H9 (cell line): Measurements from ENCODE around the gene HHAT. TPM values are rescaled to one million over a fixed set of nuclear protein-coding genes. Genes with fewer than 3 reads are reported as not detected.
A peak's percentile ranks its signal among the peaks of the same experiment; 100 is the strongest.

Experiments
- DNase-seq: peaks from one replicate; pipeline ENCODE4 v3.0.0-alpha.2; 2017
- H2AFZ ChIP-seq: one replicate; pipeline ENCODE4 v1.6.1; 2013; ENCODE audit warnings: mild to moderate bottlenecking, low read length, control low read depth, moderate library complexity
- H2AK5ac ChIP-seq: 2 replicates; pipeline ENCODE4 v1.6.1; 2013; ENCODE audit warnings: low read length, control low read depth, mixed read lengths; ENCODE audit not compliant: insufficient read length
- H2BK120ac ChIP-seq: one replicate; pipeline ENCODE4 v1.6.1; 2013; ENCODE audit warnings: low read depth, mild to moderate bottlenecking, low read length, control low read depth, inconsistent platforms; ENCODE audit not compliant: poor library complexity, severe bottlenecking
- H2BK12ac ChIP-seq: 2 replicates; pipeline ENCODE4 v1.6.1; 2013; ENCODE audit warnings: low read length, control low read depth, mixed read lengths, low read depth; ENCODE audit not compliant: insufficient read length
- H2BK15ac ChIP-seq: 2 replicates; pipeline ENCODE4 v1.6.1; 2013; ENCODE audit warnings: low read depth, low read length, control low read depth
- H2BK20ac ChIP-seq: one replicate; pipeline ENCODE4 v1.6.1; 2013; ENCODE audit warnings: low read depth, mild to moderate bottlenecking, low read length, control low read depth, inconsistent platforms; ENCODE audit not compliant: poor library complexity, severe bottlenecking
- H2BK5ac ChIP-seq: 2 replicates; pipeline ENCODE4 v1.6.1; 2013; ENCODE audit warnings: low read length, control low read depth, mixed read lengths; ENCODE audit not compliant: insufficient read length
- H3K14ac ChIP-seq: 2 replicates; pipeline ENCODE4 v1.6.1; 2013; ENCODE audit warnings: low read length, control low read depth; ENCODE audit not compliant: insufficient read depth
- H3K18ac ChIP-seq: 2 replicates; pipeline ENCODE4 v1.6.1; 2013; ENCODE audit warnings: low read depth, mild to moderate bottlenecking, mixed read lengths, low read length, control low read depth; ENCODE audit not compliant: insufficient read length
- H3K23ac ChIP-seq: 2 replicates; pipeline ENCODE4 v1.6.1; 2013; ENCODE audit warnings: low read length, control low read depth, mixed read lengths, low read depth; ENCODE audit not compliant: insufficient read length
- H3K23me2 ChIP-seq: 2 replicates; pipeline ENCODE4 v1.6.1; 2013; ENCODE audit warnings: low read depth, mild to moderate bottlenecking, mixed read lengths, low read length, control low read depth; ENCODE audit not compliant: insufficient read length, poor library complexity, severe bottlenecking
- H3K27ac ChIP-seq: 2 replicates; pipeline ENCODE4 v1.5.1; 2013; ENCODE audit warnings: low read length, control low read depth, mixed read lengths, low read depth; ENCODE audit not compliant: insufficient read length
- H3K27me3 ChIP-seq: 2 replicates; pipeline ENCODE4 v1.6.1; 2013; ENCODE audit warnings: low read length, control low read depth, inconsistent platforms; ENCODE audit not compliant: insufficient read depth
- H3K4ac ChIP-seq: 2 replicates; pipeline ENCODE4 v1.6.1; 2013; ENCODE audit warnings: low read depth, mild to moderate bottlenecking, control low read depth, inconsistent platforms, low read length, moderate library complexity
- H3K4me1 ChIP-seq: 2 replicates; pipeline ENCODE4 v1.6.1; 2013; ENCODE audit warnings: low read length, control low read depth, inconsistent platforms; ENCODE audit not compliant: insufficient read depth
- H3K4me2 ChIP-seq: 2 replicates; pipeline ENCODE4 v1.6.1; 2013; ENCODE audit warnings: low read length, control low read depth, mixed read lengths; ENCODE audit not compliant: insufficient read length, insufficient read depth
- H3K56ac ChIP-seq: 2 replicates; pipeline ENCODE4 v1.6.1; 2013; ENCODE audit warnings: low read depth, mild to moderate bottlenecking, mixed read lengths, low read length, control low read depth; ENCODE audit not compliant: insufficient read length
- H3K79me1 ChIP-seq: 2 replicates; pipeline ENCODE4 v1.6.1; 2013; ENCODE audit warnings: low read depth, mild to moderate bottlenecking, moderate library complexity, low read length, control low read depth, inconsistent platforms; ENCODE audit not compliant: insufficient read depth, poor library complexity, severe bottlenecking
- H3K79me2 ChIP-seq: 2 replicates; pipeline ENCODE4 v1.6.1; 2013; ENCODE audit warnings: low read length, control low read depth, inconsistent platforms; ENCODE audit not compliant: insufficient read depth
- H3K9ac ChIP-seq: 2 replicates; pipeline ENCODE4 v1.6.1; 2013; ENCODE audit warnings: low read length, control low read depth, mixed read lengths; ENCODE audit not compliant: insufficient read length; ENCODE audit errors: extremely low read depth
- H3K9me3 ChIP-seq: one replicate; pipeline ENCODE4 v1.6.1; 2013; ENCODE audit warnings: low read depth, low read length, inconsistent platforms; ENCODE audit not compliant: control insufficient read depth
- H3T11ph ChIP-seq: one replicate; pipeline ENCODE4 v1.6.1; 2013; ENCODE audit warnings: mild to moderate bottlenecking, low read length, control low read depth, inconsistent platforms
- H4K20me1 ChIP-seq: one replicate; pipeline ENCODE4 v1.6.1; 2013; ENCODE audit not compliant: control insufficient read depth, insufficient read length, insufficient read depth
- H4K5ac ChIP-seq: 2 replicates; pipeline ENCODE4 v1.6.1; 2013; ENCODE audit warnings: low read depth, mild to moderate bottlenecking, mixed read lengths, low read length, control low read depth; ENCODE audit not compliant: insufficient read length
- H4K8ac ChIP-seq: replicated peaks from 2 replicates; pipeline ENCODE4 v1.6.1; 2013; ENCODE audit warnings: low read length, control low read depth, mixed read lengths, low read depth; ENCODE audit not compliant: insufficient read length
- H4K91ac ChIP-seq: 2 replicates; pipeline ENCODE4 v1.6.1; 2013; ENCODE audit warnings: low read depth, mild to moderate bottlenecking, moderate library complexity, mixed read lengths, low read length, control low read depth; ENCODE audit not compliant: insufficient read length
- H3K27ac Mint-ChIP-seq, 3 experiments: 2 replicates in 2 of 3; 3 replicates in 1 of 3; pipeline ENCODE4 v1.8.0; 2020 to 2021; ENCODE audit warnings: mixed read lengths in 3 of 3, mild to moderate bottlenecking in 1 of 3, moderate library complexity in 1 of 3
- H3K27me3 Mint-ChIP-seq: 2 replicates; pipeline ENCODE4 v1.8.0; 2021; ENCODE audit warnings: low read depth, mild to moderate bottlenecking, moderate library complexity, mixed read lengths
- H3K36me3 Mint-ChIP-seq, 3 experiments: 2 replicates in 2 of 3; 3 replicates in 1 of 3; pipeline ENCODE4 v1.8.0; 2020 to 2021; ENCODE audit warnings: low read depth in 3 of 3, mixed read lengths in 3 of 3; ENCODE audit not compliant: insufficient read depth in 1 of 3
- H3K4me1 Mint-ChIP-seq, 2 experiments: 2 replicates each; pipeline ENCODE4 v1.8.0; 2020; ENCODE audit warnings: mixed read lengths in 2 of 2
- H3K4me3 Mint-ChIP-seq, 2 experiments: 2 replicates in 1 of 2; 3 replicates in 1 of 2; pipeline ENCODE4 v1.8.0; 2020 to 2021; ENCODE audit warnings: mild to moderate bottlenecking in 2 of 2, mixed read lengths in 2 of 2, moderate library complexity in 1 of 2
- H3K9me3 Mint-ChIP-seq, 2 experiments: 2 replicates in 1 of 2; 3 replicates in 1 of 2; pipeline ENCODE4 v1.8.0; 2020; ENCODE audit warnings: mild to moderate bottlenecking in 2 of 2, mixed read lengths in 2 of 2, moderate library complexity in 1 of 2
- WGBS: extraction: QIAGEN DNeasy Blood & Tissue Kit; methylation state at CpG from one replicate; pipeline ENCODE4 v1.1.7; 2013; ENCODE audit warnings: missing lambda C conversion rate, low lambda C conversion rate, mixed read lengths; ENCODE audit not compliant: insufficient read length; ENCODE audit errors: extremely low coverage; 5-methylcytosine and 5-hydroxymethylcytosine counted together
- total RNA-seq: library from RNA; stranded (reverse); gene quantifications from 2 replicates; pipeline ENCODE4 v1.2.1, GENCODE V29; 2021
- TF ChIP-seq, protein P1 (sequence below): fragments of 200-600 bp; sonication (generic); conservative IDR thresholded peaks from 3 replicates; pipeline ENCODE4 v1.8.0; 2021; ENCODE audit warnings: antibody characterized with exemption, mild to moderate bottlenecking

HHAT gene
- total RNA-seq, 1 experiment from 2014 or later: 0.48 TPM

DNA sequence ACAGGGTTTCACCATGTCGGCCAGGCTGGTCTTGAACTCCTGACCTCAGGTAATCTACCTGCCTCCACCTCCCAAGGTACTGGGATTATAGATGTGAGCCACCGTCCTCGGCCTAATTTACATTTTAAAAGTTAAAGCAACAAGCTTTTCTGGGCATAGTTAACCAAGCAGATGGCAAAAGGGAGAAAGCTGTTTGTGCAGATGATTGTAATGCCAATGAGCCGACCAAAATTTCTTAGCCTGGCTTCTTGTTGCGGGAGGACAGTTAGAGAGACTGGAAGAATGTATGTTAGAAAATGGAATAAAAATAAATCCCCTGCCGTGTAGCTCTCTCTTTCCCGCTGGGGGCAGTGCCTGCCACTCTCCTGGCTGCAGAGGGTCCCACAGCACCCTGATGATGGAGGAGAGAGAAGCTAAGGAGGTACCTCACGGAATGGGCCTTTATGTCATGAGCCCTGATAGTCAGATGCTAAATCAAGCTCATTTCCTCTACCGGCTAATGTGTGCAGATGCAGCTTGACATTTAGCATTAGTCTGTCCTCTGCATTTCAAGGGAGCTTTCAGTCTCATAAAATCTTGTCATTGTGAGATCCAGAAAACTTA is 87.2 kb downstream of the HHAT start:
- Histone ChIP-seq H2AFZ (no peak overlapping the region), H3K4me2 (no peak overlapping the region), H2BK15ac (no peak overlapping the region), H2BK5ac (no peak overlapping the region), H2AK5ac (no peak overlapping the region), H3K23me2 (no peaks in the 10 kb centered on the region), H3K9me3 (no peaks in the 10 kb centered on the region), H2BK12ac (no peak overlapping the region), H3K27ac (no peak overlapping the region), H4K91ac (no peak overlapping the region), H3K4me1 (0 out of 2 replicates have a peak, but pooled peaks cover 5% of the 10 kb centered on the region), H2BK20ac (no peak overlapping the region), H2BK120ac (no peak overlapping the region), H3K14ac (no peak overlapping the region), H3K27me3 (no peaks in the 10 kb centered on the region), H4K20me1 (no peaks in the 10 kb centered on the region), H3K56ac (no peak overlapping the region), H4K8ac (no peak overlapping the region), H3K4ac (no peak overlapping the region), H3K79me2 (no peaks in the 10 kb centered on the region), H3K18ac (no peak overlapping the region), H3T11ph (no peak overlapping the region), H3K9ac (no peak overlapping the region), H3K79me1 (no peaks in the 10 kb centered on the region), H3K23ac (no peak overlapping the region), H4K5ac (no peak overlapping the region)
- peaks cover 10 to 22% of the 10 kb centered on the region in 2 experiments for H3K4me1 Mint-ChIP-seq
- H3K27ac Mint-ChIP-seq: peak overlapping the region in 1 of 3 experiments; percentile 58; a peak in 1 of 7 replicates
- H3K27me3 Mint-ChIP-seq: peaks cover 2% of the 10 kb centered on the region; the same call in 1 of the 2 replicates
- H3K9me3 Mint-ChIP-seq: peaks cover 5 to 6% of the 10 kb centered on the region in 2 experiments; a peak in 4 of 5 replicates
- TF ChIP-seq, protein P1, sequence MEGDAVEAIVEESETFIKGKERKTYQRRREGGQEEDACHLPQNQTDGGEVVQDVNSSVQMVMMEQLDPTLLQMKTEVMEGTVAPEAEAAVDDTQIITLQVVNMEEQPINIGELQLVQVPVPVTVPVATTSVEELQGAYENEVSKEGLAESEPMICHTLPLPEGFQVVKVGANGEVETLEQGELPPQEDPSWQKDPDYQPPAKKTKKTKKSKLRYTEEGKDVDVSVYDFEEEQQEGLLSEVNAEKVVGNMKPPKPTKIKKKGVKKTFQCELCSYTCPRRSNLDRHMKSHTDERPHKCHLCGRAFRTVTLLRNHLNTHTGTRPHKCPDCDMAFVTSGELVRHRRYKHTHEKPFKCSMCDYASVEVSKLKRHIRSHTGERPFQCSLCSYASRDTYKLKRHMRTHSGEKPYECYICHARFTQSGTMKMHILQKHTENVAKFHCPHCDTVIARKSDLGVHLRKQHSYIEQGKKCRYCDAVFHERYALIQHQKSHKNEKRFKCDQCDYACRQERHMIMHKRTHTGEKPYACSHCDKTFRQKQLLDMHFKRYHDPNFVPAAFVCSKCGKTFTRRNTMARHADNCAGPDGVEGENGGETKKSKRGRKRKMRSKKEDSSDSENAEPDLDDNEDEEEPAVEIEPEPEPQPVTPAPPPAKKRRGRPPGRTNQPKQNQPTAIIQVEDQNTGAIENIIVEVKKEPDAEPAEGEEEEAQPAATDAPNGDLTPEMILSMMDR: peak; percentile 38; the same call in 2 of the 3 replicates
- H3K4me3 Mint-ChIP-seq: peak overlapping the region in 1 of 2 experiments; percentile 40; a peak in 1 of 5 replicates
- peak; percentile 45 for DNase-seq
- no CpG with 5 or more reads among the region's 9 CpGs for WGBS
- peaks cover 0 to 8% (median 0%) of the 10 kb centered on the region in 3 experiments; a peak in 3 of 7 replicates for H3K36me3 Mint-ChIP-seq
